MM.1S (cell line): ENCODE data around the gene SCNN1G.

Experiments
- CTCF ChIP-seq: fragments of 300-600 bp; sonication (generic); IDR thresholded peaks from 2 replicates; pipeline ENCODE4 v1.5.1; 2016; ENCODE audit warnings: antibody characterized with exemption, low read length, mixed read lengths
- EZH2 ChIP-seq: fragments of 300-600 bp; sonication (generic); optimal IDR thresholded peaks from 2 replicates; pipeline ENCODE3; 2017; ENCODE audit warnings: low read depth, mild to moderate bottlenecking, antibody characterized with exemption, low read length, mixed read lengths
- EZH2phosphoT487 ChIP-seq: fragments of 300-600 bp; sonication (generic); IDR thresholded peaks from 2 replicates; pipeline ENCODE4 v1.6.1; 2018; ENCODE audit warnings: antibody characterized with exemption, low read length

DNA sequence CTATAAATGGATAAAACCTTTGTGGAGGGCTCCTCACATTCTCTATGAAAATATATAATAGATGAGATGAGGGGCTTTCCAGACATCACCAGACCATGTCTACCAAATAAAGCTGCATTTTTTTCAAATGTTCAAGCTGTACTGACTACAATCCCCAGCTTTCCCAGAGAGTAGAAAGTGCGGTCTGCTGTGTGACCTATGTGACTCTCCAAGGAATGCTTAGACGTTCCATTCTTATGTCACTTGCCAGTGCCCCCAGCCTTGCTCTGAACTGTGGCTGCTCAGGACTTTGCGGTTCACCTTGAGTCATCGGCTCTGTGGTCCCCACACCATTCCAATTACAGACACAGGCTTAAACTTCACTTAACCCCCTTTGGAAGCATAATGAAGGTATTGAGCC is 71.8 kb downstream of the SCNN1G start:
- TF ChIP-seq EZH2: no peak
- TF ChIP-seq CTCF: no peak
- TF ChIP-seq EZH2phosphoT487: no peak
